Heart right ventricle (tissue), 16 donors: ENCODE measurements around the gene TMEFF2. TPM values are rescaled to one million over a fixed set of nuclear protein-coding genes. Genes with fewer than 3 reads are reported as not detected.

ENCODE experiments used
- ATAC-seq, 8 donors: fragments of 200-7000 bp; cut with Tn5 transposase; one replicate each; pipeline ENCODE4 v1.9.1; 2020; ENCODE audit warnings: mild to moderate bottlenecking in 8 of 8, moderate library complexity in 8 of 8, moderate number of reproducible peaks in 1 of 8
- DNase-seq, 2 donors: peaks; one replicate each; pipeline ENCODE4 v3.0.0-alpha.2; 2020
- H3K27ac ChIP-seq, 10 donors: fragments of 200-600 bp; sonication (generic) in 2 of 10; one replicate each; pipeline versions ENCODE4 v1.5.0 to v1.8.0; 2020 to 2022; ENCODE audit warnings: mild to moderate bottlenecking in 3 of 10
- H3K27me3 ChIP-seq, 7 donors: fragments of 200-600 bp; one replicate each; pipeline ENCODE4 v1.8.0; 2021 to 2022; ENCODE audit warnings: mild to moderate bottlenecking in 2 of 7
- H3K36me3 ChIP-seq, 9 donors: fragments of 200-600 bp; sonication (generic) in 1 of 9; one replicate each; pipeline versions ENCODE4 v1.5.0 to v1.8.0; 2020 to 2022; ENCODE audit warnings: mild to moderate bottlenecking in 2 of 9
- H3K4me1 ChIP-seq, 9 donors: fragments of 200-600 bp; sonication (generic) in 1 of 9; one replicate each; pipeline versions ENCODE4 v1.5.0 to v1.8.0; 2020 to 2022; ENCODE audit warnings: mild to moderate bottlenecking in 4 of 9
- H3K4me3 ChIP-seq, 10 donors: fragments of 200-600 bp; sonication (generic) in 2 of 10; one replicate each; pipeline versions ENCODE4 v1.5.0 to v1.8.0; 2020 to 2022; ENCODE audit warnings: mild to moderate bottlenecking in 7 of 10, moderate library complexity in 2 of 10
- H3K9me3 ChIP-seq, 11 donors: fragments of 200-600 bp in 10 of 11; sonication (generic) in 2 of 11; one replicate each; pipeline versions ENCODE4 v1.5.0 to v1.8.0; 2013 to 2022; ENCODE audit warnings: mild to moderate bottlenecking in 2 of 11, control low read depth in 1 of 11, moderate library complexity in 1 of 11
- WGBS, 2 donors: extraction: QIAGEN DNeasy Blood & Tissue Kit; methylation state at CpG; one replicate each; pipeline ENCODE4 v1.1.7; 2013; ENCODE audit warnings: inconsistent platforms in 1 of 2; 5-methylcytosine and 5-hydroxymethylcytosine counted together
- intact Hi-C, 10 donors: fragments of 100-400 bp; cut with DNase I; formaldehyde crosslinking; loops; one replicate each; pipeline versions ENCODE4 v1.11.1 to v1.14.2; 2022
- polyA plus RNA-seq, 2 donors: library from polyadenylated mRNA; stranded (reverse); fragments of 200-250 nt; gene quantifications; one replicate each; pipeline ENCODE4 v1.2.3, GENCODE V29; 2013
- total RNA-seq, 10 donors: library from RNA; stranded (reverse); fragmentation: NEBNext Ultra II Directional in 3 of 10; extraction: Animal tissue kit (Norgen Biotek cat#: 25700) in 3 of 10; gene quantifications; one replicate each; pipeline versions ENCODE4 v1.2.1 to v1.2.4, GENCODE V29; 2021 to 2023
- TF ChIP-seq, protein P1 (sequence below), 9 donors: fragments of 200-600 bp; sonication (generic) in 2 of 9; IDR thresholded peaks; one replicate each; pipeline versions ENCODE4 v1.5.0 to v1.8.0; 2021 to 2022; ENCODE audit warnings: antibody characterized with exemption in 9 of 9, mild to moderate bottlenecking in 5 of 9, moderate library complexity in 1 of 9
- donor health status: Arrhythmogenic right ventricular cardiomyopathy.
- donor health status: ischemic (EF 13 %, LVEDD 7.1; RV severe dilation, severe dysfunction).
- donor health status: healthy with polysubstance abuse.
- donor health status: DM: no; HTN: yes; CAD: no.
- donor health status: DM: no; HTN: no; CAD: no.
- donor health status: ischemic (EF 25% LVEDD 6.9; RV normal size, moderate dysfunction).
- donor health status: ischemic (EF 25% LVEDD 5.7; RV mildly dilated, moderate dysfunction).
- donor health status: healthy.
- donor health status: DM: yes; HTN: yes; CAD: no.
- donor health status: Ischemic cardiomyopathy.
- donor health status: ischemic (EF 35%, LVEDD 5.7; RV mildly dilated, moderate dysfunction).
- donor health status: nonischemic (EF 11% LVEDD 7.7; RV severe dilation, severe dysfunction).
- donor health status: DM: yes; HTN: yes; CAD: no.
- donor health status: PGD.
- donor health status: ischemic (EF 29% LVEDD 5.4; RV normal size, mild dysfunction).
- donor health status: nonischemic (EF 23%, LVEDD 6.1; RV moderate dilation, normal function).

The TMEFF2 gene
- total and polyA plus RNA-seq, 12 donors, result 0.09 to 0.41 (median 0.17) TPM; not detected in 8

- Histone ChIP-seq H3K36me3 (no peaks in the 10 kb centered on the region), H3K27me3 (peaks cover 0 to 7% (median 0%) of the 10 kb centered on the region in 7 donors), H3K4me3 (no peak overlapping the region), H3K4me1 (no peaks in the 10 kb centered on the region), H3K9me3 (no peaks in the 10 kb centered on the region), H3K27ac (no peak overlapping the region)
- ATAC-seq (no peak), DNase-seq (no peak)
- TF ChIP-seq, protein P1, sequence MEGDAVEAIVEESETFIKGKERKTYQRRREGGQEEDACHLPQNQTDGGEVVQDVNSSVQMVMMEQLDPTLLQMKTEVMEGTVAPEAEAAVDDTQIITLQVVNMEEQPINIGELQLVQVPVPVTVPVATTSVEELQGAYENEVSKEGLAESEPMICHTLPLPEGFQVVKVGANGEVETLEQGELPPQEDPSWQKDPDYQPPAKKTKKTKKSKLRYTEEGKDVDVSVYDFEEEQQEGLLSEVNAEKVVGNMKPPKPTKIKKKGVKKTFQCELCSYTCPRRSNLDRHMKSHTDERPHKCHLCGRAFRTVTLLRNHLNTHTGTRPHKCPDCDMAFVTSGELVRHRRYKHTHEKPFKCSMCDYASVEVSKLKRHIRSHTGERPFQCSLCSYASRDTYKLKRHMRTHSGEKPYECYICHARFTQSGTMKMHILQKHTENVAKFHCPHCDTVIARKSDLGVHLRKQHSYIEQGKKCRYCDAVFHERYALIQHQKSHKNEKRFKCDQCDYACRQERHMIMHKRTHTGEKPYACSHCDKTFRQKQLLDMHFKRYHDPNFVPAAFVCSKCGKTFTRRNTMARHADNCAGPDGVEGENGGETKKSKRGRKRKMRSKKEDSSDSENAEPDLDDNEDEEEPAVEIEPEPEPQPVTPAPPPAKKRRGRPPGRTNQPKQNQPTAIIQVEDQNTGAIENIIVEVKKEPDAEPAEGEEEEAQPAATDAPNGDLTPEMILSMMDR (IDR thresholded peaks at IDR 0.05), result no peak
- intact Hi-C loops, result no loop called here
Observed at GRCh38 chr2:192228685-192229084, 34.0 kb upstream of the TMEFF2 start.

DNA sequence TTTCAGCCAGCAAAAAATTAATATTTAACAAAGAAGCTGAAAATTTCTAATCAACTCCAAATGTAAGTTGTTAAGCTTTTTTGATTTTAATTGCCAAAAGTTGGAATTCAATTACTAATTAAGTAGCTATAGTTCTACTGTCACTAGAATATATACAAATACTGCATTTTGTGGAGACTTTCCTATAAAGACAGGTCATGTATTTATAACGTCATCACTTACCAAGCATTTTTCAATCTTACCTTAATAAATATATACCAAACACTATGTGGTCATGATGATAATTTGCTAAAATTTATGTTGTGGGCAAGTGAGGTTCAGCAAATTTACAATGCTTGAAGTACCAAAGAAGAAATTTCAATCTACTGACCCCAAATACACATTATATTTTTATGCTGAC is 24.2 kb upstream of the TMEFF2 start:
- 92 to 96% methylated on average over 1 of the region's 1 CpG for WGBS, 2 donors

DNA sequence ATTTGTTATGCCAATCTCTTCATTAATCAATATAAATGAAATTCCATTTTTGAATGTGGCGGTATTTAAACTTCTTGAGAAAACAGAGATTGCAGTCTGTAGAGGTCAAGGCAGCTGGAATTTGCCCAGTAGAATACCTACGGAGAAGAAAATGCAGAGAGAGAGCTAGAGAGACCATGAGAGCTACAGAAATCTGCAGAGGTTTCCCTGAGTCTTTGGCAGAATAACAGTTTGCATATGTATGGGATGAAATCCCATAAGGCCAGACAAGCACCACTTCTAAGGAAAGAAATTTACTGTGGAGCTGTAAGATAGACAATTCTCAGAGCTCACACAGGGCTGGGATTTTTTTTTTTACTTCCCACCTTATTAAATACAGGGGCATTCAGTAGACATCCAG is 23.6 kb upstream of the TMEFF2 start:
- no peaks in the 10 kb centered on the region for H3K9me3 ChIP-seq
- no peak for ATAC-seq
- no peaks in the 10 kb centered on the region for H3K4me1 ChIP-seq
- 80 to 88% methylated on average over 2 of the region's 2 CpGs for WGBS, 2 donors
- no peaks in the 10 kb centered on the region for H3K27me3 ChIP-seq
- H3K27ac ChIP-seq, result no peak overlapping the region
- H3K36me3 ChIP-seq, result no peaks in the 10 kb centered on the region
- DNase-seq, result no peak
- TF ChIP-seq, protein P1 (IDR thresholded peaks at IDR 0.05), result no peak
- no peak overlapping the region for H3K4me3 ChIP-seq
- intact Hi-C loops, result no loop called here

More for the DNA sequence above, 24.2 kb upstream of the TMEFF2 start:
- no peak for DNase-seq
- no peaks in the 10 kb centered on the region for H3K36me3 ChIP-seq
- H3K9me3 ChIP-seq, result no peaks in the 10 kb centered on the region
- TF ChIP-seq, protein P1 (IDR thresholded peaks at IDR 0.05), result no peak
- H3K27me3 ChIP-seq, result no peaks in the 10 kb centered on the region
- intact Hi-C loops, result no loop called here
- H3K27ac ChIP-seq, result no peak overlapping the region
- H3K4me3 ChIP-seq, result no peak overlapping the region
- no peaks in the 10 kb centered on the region for H3K4me1 ChIP-seq
- ATAC-seq, result no peak

GRCh38 chr2:192216336-192216735 is 21.6 kb upstream of the TMEFF2 start:
- TF ChIP-seq, protein P1 (IDR thresholded peaks at IDR 0.05), result no peak
- intact Hi-C loops, result no loop called here
- DNase-seq, result no peak
- no peak overlapping the region for H3K27ac ChIP-seq
- peaks cover 0 to 4% (median 0%) of the 10 kb centered on the region in 11 donors for H3K9me3 ChIP-seq
- ATAC-seq, result no peak
- H3K27me3 ChIP-seq, result no peaks in the 10 kb centered on the region
- no peaks in the 10 kb centered on the region for H3K36me3 ChIP-seq
- WGBS, 2 donors, result 73 to 75% methylated on average over 3 of the region's 3 CpGs
- no peak overlapping the region for H3K4me3 ChIP-seq
- H3K4me1 ChIP-seq, result no peaks in the 10 kb centered on the region
